Right forelimb (tissue), 1 donor: ENCODE measurements around the gene SIDT1.

Experiments used
- DNase-seq: peaks from one replicate; pipeline ENCODE4 v3.0.0-alpha.2; 2018

The SIDT1 gene

DNA sequence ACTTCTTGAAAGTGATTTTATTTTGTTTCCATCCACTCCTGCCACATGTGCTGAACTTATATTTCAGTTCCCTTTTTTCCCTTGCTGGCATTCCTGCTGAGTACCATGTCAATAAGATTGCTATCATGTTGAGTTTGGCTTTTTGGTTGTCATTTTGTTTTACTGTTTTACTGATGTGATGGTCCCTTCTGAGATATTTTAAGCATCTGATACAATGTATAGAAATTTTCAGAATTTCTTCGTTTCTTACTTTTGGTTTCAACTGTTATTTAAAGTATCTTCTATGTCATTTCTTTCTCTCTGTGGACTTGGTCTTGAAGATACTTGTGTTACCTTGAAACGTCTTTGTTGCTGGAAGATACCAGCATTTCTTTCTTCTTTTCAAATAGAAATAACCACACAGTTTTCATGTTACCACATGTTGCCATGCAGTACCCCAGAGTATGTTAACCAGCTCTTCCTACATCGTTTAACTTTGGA lies 14.1 kb downstream of the SIDT1 start:
- no peak for DNase-seq

DNA sequence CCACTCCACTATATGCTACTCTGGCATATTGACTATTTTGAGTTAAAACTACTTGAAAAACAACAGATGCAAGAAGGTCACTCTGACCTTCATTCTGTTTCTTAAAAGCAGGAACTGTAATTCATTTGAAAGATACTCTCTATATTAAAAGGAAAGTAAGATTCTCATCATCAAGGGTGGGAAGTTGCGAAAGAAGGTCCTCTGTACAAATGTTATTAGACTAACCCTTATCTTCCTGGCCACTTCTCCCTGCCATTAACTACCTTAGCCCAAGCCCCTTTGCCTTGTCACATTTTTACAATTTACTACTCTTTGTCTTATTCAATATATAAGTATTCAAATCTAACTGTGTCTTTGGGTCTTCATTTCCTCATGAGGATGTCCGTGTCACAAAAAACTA lies 16.1 kb downstream of the SIDT1 start:
- DNase-seq: no peak

- no peak for DNase-seq
These were observed 19.5 kb downstream of the SIDT1 start for GRCh38 chr3:113551820-113552219.

DNA sequence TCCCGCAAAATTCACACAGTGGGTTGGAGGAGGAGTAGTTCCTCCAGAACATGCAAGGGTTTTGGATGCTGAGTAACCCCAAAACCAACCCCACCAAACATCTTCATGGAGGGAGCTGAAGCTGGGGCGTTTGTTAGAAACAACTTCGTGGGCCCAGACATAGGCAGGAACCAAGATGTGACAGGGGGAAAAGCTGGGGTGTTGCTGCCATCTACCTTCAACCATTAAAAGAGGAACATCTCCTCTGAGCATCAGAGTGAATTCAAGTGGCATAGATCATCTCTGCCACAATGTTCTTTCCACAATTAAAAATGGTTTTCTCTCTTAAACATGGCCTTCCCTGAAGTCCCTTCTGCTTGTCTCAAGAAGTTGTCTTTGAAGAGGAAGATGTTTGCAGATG lies 20.5 kb downstream of the SIDT1 start:
- no peak for DNase-seq

DNA sequence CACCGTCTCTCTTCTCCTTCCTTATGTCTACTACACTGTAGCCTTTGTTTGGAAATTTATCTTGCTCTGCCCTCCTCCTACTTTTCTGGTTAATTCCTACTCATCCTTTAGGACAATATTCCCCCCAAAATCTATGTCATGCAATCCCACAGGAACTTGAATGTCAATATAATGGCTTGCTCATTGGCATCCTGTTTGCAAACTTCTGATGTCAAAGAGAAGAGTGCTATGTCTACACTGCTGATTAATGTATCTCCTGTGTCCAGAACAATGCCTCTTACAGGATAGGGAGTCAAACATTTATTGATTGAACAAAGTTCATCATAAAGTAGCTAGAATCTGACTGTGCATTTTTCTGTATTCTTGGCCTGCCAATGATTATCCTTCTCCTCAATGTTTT lies 22.8 kb downstream of the SIDT1 start:
- DNase-seq: no peak

DNA sequence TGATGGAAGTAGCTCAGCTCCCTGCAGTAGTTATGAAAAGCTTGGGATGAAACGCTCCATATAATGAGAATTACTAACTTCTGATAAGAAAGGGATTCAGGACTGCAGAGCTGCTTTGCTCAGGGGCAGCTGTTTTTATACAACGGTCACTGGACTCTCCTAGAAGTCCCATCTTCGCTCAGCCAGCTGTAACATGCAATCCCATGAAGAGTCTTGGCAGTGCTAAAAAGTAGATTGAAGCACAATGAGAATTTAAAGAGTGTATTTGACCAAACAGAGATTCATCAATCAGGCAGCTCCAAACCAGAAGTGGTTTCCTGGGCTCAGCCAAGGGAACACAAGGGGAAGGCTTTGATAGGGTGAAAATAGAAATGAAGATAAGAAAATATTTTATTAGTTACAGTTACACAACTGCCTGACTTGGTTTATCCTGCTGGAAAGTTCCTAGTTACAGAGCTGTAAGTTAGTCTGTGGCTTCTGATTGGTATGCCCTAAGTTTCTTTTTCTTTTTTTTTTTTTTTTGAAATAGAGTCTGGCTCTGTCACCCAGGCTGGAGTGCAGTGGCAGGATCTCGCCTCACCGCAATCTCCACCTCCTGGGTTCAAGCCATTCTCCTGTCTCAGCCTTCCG lies 24.1 kb downstream of the SIDT1 start:
- DNase-seq: no peak

GRCh38 chr3:113556946-113557335 lies 24.6 kb downstream of the SIDT1 start:
- DNase-seq: no peak

GRCh38 chr3:113557374-113557773 lies 25.0 kb downstream of the SIDT1 start:
- DNase-seq: no peak

DNA sequence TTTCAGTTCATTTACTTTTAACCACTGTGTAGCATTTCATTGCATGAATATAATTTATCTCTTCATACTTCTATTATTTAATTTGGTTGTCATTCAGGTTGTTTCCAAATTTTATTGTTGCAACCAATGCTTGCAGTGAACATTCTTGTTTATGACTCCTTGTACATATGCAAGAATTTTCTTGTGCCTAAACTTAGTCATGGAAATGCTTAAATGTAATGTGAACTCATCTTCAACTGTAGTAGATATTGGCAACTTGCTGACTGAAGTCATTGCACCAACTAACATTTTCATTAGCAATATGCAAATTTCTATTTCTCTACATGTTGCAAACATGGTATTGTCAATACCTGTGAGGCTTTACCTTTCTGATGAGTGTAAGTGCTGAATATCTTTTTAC lies 26.7 kb downstream of the SIDT1 start:
- no peak for DNase-seq

DNA sequence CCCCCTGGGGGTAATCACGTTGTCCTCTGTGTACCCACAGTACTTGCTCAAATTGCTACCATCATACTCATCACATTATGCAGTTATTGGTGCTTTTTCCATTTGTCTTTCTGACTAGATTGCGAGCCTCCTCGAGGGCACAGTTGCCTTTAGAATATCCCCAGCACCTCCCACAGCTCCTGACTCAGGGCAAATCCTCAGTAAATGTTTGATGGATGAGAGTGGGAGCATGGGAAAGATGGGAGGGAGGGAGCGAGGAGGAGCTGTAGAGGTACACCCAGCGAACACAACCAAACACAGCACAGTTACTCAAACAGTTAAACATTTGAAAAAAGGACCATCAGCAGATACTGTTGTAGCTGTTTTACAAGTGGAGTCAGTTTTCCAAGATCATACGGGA lies 27.9 kb downstream of the SIDT1 start:
- no peak for DNase-seq

DNA sequence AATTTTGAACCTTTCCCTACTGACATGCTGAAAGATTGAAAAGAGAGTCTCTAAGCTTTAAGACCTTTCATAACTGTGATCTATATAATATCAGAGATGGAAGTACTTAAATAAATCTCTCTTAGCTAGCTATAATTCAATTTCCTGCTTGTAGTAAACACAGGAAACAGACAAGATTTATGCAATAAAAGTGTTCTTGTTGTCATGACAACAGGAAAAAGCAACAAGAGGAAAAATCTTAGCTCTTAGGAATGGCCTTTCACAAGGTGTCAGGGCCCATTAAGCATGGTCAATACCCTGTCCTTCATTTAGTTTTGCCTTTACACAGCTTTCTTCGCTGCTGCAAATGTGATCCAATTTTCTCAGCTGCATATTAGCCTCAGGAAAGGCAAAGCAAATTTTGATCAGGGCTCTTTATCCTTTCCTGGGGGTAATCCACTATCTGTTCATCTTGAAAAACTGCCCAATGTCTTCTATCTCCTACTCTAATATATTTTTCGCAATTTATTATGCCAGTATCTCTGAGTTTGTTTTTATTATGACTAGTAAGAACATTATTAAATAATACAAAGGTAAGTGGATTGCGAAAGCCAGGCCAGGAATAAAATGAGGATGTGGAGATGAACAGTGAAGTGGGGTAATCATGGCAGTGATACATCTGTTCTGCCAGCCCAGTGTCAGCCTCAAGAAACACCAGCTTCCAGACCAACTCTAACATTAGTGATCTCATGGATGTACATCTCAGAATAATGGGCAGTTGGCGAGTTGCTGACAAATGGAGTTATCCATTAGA lies 28.7 kb downstream of the SIDT1 start:
- DNase-seq: no peak

DNA sequence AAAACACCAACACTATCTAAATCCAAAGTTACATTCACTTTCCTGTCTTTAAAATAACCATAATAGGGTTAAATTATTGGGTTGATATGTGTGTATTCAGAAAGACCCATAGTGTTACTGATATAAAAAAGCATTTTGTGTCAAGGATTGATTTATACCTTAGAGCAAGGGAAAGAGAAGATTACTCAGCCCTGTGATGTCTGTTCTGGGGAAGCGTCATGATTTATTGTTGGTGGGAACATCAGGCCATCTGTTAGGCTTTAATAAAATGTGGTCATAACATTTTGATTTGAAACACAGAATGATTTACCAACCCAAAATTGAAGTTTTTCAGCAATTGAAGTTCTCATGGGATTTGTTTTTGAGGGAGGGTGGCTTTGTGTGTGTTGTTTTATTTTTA lies 33.2 kb downstream of the SIDT1 start:
- no peak for DNase-seq

- no peak for DNase-seq
These were observed 37.8 kb downstream of the SIDT1 start for GRCh38 chr3:113570158-113570557.

GRCh38 chr3:113571360-113571759 lies 39.0 kb downstream of the SIDT1 start:
- DNase-seq: no peak

GRCh38 chr3:113573728-113574127 lies 41.4 kb downstream of the SIDT1 start:
- no peak for DNase-seq

DNA sequence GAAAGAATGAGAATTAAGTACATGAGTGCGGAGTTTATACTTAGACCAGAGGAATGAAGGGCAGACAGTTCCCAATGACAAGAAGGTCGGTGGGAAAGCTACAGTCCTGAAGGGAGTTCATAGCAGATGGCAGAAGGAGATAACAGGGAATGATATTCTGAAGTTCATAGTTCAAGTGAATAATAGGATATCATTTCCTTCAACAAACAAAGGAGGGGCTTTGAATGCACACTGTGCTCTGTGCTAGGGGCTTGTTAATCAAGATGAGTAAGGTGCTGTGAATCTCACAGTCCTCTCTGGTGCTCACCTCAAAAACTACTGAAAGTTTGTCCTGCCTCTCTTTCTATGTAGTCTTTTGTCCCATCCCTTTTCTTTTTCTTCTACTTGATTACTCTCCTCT lies 41.9 kb downstream of the SIDT1 start:
- no peak for DNase-seq

- DNase-seq: no peak
These were observed 42.9 kb downstream of the SIDT1 start for GRCh38 chr3:113575206-113575605.

DNA sequence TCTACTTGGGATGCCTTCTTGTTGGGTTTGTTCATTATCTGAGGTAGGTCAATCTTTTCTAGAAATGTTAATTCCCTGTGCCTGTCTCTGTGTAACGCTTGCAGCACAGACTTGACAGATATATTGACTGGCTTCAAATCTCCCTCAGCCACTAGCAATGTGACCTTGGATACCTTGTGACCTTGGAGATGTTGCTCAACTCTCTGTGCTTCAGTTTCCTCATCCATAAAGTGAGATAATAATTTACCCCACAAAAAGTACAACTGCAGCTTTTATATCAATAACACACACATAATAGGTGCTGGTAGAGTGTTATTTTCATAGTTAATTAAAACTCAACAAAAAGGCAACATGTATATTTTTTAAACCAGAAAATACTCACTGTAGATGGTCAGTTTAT lies 52.9 kb downstream of the SIDT1 start:
- DNase-seq: no peak

- DNase-seq: no peak
These were observed 53.4 kb downstream of the SIDT1 start for GRCh38 chr3:113585720-113586119.

- no peak for DNase-seq
These were observed 56.5 kb downstream of the SIDT1 start for GRCh38 chr3:113588806-113589205.

DNA sequence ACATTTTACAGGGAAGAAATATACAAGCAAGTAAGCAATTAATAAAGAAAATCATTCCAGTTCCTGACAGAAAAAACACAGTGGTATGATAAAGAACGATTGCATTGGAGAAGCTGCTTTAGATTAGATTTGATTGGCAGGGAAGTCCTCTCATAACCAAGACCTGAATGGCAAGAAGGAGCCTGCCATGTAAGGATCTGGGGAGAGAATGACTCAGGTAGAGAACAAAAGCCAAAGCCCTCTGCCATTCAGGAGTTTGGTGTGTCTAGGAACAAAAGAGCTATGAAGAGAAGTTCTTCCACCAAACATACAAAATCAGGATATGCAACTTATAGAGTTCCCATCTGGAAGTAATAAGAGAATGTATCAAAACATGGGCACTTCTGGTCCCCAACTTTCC lies 57.6 kb downstream of the SIDT1 start:
- DNase-seq: no peak

- no peak for DNase-seq
These were observed 58.6 kb downstream of the SIDT1 start for GRCh38 chr3:113590983-113591382.

GRCh38 chr3:113594066-113594465 lies 61.7 kb downstream of the SIDT1 start:
- no peak for DNase-seq

DNA sequence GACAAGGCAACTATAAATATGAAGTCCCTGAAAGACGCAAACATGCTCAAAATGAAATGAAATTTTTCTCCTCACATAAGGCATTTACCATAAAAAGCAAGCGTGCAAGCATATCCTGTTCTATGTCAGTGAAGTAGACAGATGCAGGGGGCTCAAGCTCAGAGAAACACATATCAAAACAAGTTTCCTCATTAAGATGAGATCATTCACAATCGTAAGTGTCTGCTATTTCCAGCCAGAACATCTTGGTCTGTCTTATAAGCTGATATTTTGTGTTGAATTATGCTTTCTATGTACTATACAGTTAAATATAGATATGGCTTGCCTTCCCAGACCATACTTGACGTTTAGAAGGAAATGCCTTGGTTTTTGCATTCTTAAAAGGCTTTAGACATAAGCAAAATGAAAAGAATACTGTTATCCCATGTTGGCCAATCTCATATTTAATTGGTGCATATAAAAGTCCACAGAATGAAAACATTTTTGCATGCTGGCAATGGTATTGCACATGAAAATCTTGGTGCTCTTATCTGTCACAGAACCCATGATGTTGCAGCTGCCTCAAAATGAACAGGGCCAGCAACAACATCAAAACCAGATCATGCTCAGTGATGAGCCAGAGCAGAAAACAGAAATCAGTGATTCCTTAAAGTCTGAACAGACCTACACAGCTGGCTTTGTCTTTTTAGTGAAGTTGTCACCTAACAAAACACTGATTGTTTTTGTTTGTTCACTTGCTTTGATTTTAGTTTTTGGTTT lies 65.4 kb downstream of the SIDT1 start:
- DNase-seq: no peak
